Central memory CD8-positive, alpha-beta T cell (primary cell): Measurements from ENCODE around the gene SFI1.

Experiments used
- ATAC-seq: fragments of 150-1000 bp; cut with Tn5 transposase; replicated peaks from 2 replicates; pipeline ENCODE4 v1.10.0; 2022; ENCODE audit warnings: mild to moderate bottlenecking, moderate FRiP score, moderate number of reproducible peaks; ENCODE audit not compliant: poor library complexity, severe bottlenecking; ENCODE audit errors: extremely low read depth
- DNase-seq, 2 donors: peaks; one replicate each; pipeline ENCODE4 v3.0.0; 2021; ENCODE audit warnings: low spot score in 2 of 2
- H3K27ac Mint-ChIP-seq: one replicate; pipeline ENCODE4 v1.8.0; 2022; ENCODE audit warnings: low read depth, mild to moderate bottlenecking, moderate library complexity, mixed read lengths
- H3K27me3 Mint-ChIP-seq: one replicate; pipeline ENCODE4 v1.8.0; 2022; ENCODE audit warnings: mixed read lengths
- H3K36me3 Mint-ChIP-seq: one replicate; pipeline ENCODE4 v1.8.0; 2022; ENCODE audit warnings: mild to moderate bottlenecking, moderate library complexity, mixed read lengths; ENCODE audit not compliant: insufficient read depth
- H3K4me1 Mint-ChIP-seq: one replicate; pipeline ENCODE4 v1.8.0; 2022; ENCODE audit warnings: mixed read lengths
- H3K4me3 Mint-ChIP-seq: one replicate; pipeline ENCODE4 v1.8.0; 2022; ENCODE audit warnings: mild to moderate bottlenecking, moderate library complexity, mixed read lengths
- H3K9me3 Mint-ChIP-seq: one replicate; pipeline ENCODE4 v1.8.0; 2022; ENCODE audit warnings: mixed read lengths

The SFI1 gene

GRCh38 chr22:31629741-31630184, 133.4 kb downstream of the SFI1 start:
- Mint-ChIP-seq H3K9me3 (no peaks in the 10 kb centered on the region), H3K36me3 (peaks cover 34% of the 10 kb centered on the region), H3K4me1 (peaks cover 39% of the 10 kb centered on the region), H3K27me3 (no peaks in the 10 kb centered on the region), H3K4me3 (peak overlapping the region; percentile 87), H3K27ac (peak overlapping the region; percentile 77)
- ATAC-seq (no peak), DNase-seq (no peak)

- Mint-ChIP-seq H3K36me3 (peaks cover 29% of the 10 kb centered on the region), H3K9me3 (no peaks in the 10 kb centered on the region), H3K4me1 (peaks cover 35% of the 10 kb centered on the region), H3K27me3 (no peaks in the 10 kb centered on the region), H3K27ac (peak overlapping the region; percentile 77), H3K4me3 (peak overlapping the region; percentile 87)
- DNase-seq (peak; percentile 78 to 82), ATAC-seq (peak; percentile 97)
Observed at GRCh38 chr22:31630331-31631329, 134.3 kb downstream of the SFI1 start.

- Mint-ChIP-seq H3K36me3 (peaks cover 26% of the 10 kb centered on the region), H3K4me3 (peak overlapping the region; percentile 87), H3K27me3 (no peaks in the 10 kb centered on the region), H3K4me1 (peaks cover 31% of the 10 kb centered on the region), H3K27ac (peak overlapping the region; percentile 77), H3K9me3 (no peaks in the 10 kb centered on the region)
- ATAC-seq (no peak), DNase-seq (no peak)
Observed at GRCh38 chr22:31631436-31631835, 135.1 kb downstream of the SFI1 start.

- H3K4me3 Mint-ChIP-seq, result no peak overlapping the region
- DNase-seq (no peak), ATAC-seq (no peak)
- H3K4me1 Mint-ChIP-seq, result peaks cover 26% of the 10 kb centered on the region
- no peaks in the 10 kb centered on the region for H3K9me3 Mint-ChIP-seq
- H3K27me3 Mint-ChIP-seq, result no peaks in the 10 kb centered on the region
- H3K27ac Mint-ChIP-seq, result peak overlapping the region; percentile 81
- H3K36me3 Mint-ChIP-seq, result peaks cover 13% of the 10 kb centered on the region
Observed at GRCh38 chr22:31635638-31636306, 139.4 kb downstream of the SFI1 start.

- Mint-ChIP-seq H3K4me1 (peaks cover 22% of the 10 kb centered on the region), H3K9me3 (no peaks in the 10 kb centered on the region), H3K36me3 (peaks cover 16% of the 10 kb centered on the region), H3K27me3 (no peaks in the 10 kb centered on the region), H3K27ac (no peak overlapping the region), H3K4me3 (peak overlapping the region; percentile 38)
- no peak for ATAC-seq
- DNase-seq, result no peak
Observed at GRCh38 chr22:31637447-31637890, 141.1 kb downstream of the SFI1 start.

GRCh38 chr22:31637891-31638618, 141.7 kb downstream of the SFI1 start:
- no peaks in the 10 kb centered on the region for H3K9me3 Mint-ChIP-seq
- peaks cover 22% of the 10 kb centered on the region for H3K4me1 Mint-ChIP-seq
- ATAC-seq (no peak), DNase-seq (no peak)
- no peaks in the 10 kb centered on the region for H3K27me3 Mint-ChIP-seq
- H3K4me3 Mint-ChIP-seq, result no peak overlapping the region
- H3K36me3 Mint-ChIP-seq, result peaks cover 20% of the 10 kb centered on the region
- H3K27ac Mint-ChIP-seq, result peak overlapping the region; percentile 77

GRCh38 chr22:31639436-31640039, 143.2 kb downstream of the SFI1 start:
- Mint-ChIP-seq H3K27me3 (no peaks in the 10 kb centered on the region), H3K36me3 (peaks cover 19% of the 10 kb centered on the region), H3K9me3 (no peaks in the 10 kb centered on the region), H3K4me3 (no peak overlapping the region), H3K4me1 (peaks cover 17% of the 10 kb centered on the region), H3K27ac (peak overlapping the region; percentile 77)
- ATAC-seq, result peak; percentile 28
- DNase-seq, result no peak

- Mint-ChIP-seq H3K9me3 (no peaks in the 10 kb centered on the region), H3K27me3 (no peaks in the 10 kb centered on the region), H3K36me3 (peaks cover 41% of the 10 kb centered on the region), H3K4me3 (no peak overlapping the region), H3K27ac (peak overlapping the region; percentile 19), H3K4me1 (peaks cover under 1% of the 10 kb centered on the region)
- DNase-seq (no peak), ATAC-seq (no peak)
Observed at GRCh38 chr22:31646186-31647019, 150.1 kb downstream of the SFI1 start.

- DNase-seq (no peak), ATAC-seq (no peak)
- Mint-ChIP-seq H3K27ac (no peak overlapping the region), H3K27me3 (no peaks in the 10 kb centered on the region), H3K4me3 (no peak overlapping the region), H3K36me3 (peaks cover 41% of the 10 kb centered on the region), H3K9me3 (no peaks in the 10 kb centered on the region), H3K4me1 (no peaks in the 10 kb centered on the region)
Observed at GRCh38 chr22:31647066-31647465, 150.7 kb downstream of the SFI1 start.

- Mint-ChIP-seq H3K27me3 (no peaks in the 10 kb centered on the region), H3K36me3 (peaks cover 35% of the 10 kb centered on the region), H3K4me3 (no peak overlapping the region), H3K9me3 (no peaks in the 10 kb centered on the region), H3K27ac (no peak overlapping the region), H3K4me1 (no peaks in the 10 kb centered on the region)
- ATAC-seq (no peak), DNase-seq (no peak)
Observed at GRCh38 chr22:31647523-31648320, 151.4 kb downstream of the SFI1 start.

GRCh38 chr22:31650391-31650790, 154.1 kb downstream of the SFI1 start:
- DNase-seq (no peak), ATAC-seq (no peak)
- Mint-ChIP-seq H3K36me3 (peaks cover 31% of the 10 kb centered on the region), H3K27me3 (no peaks in the 10 kb centered on the region), H3K4me3 (no peak overlapping the region), H3K9me3 (no peaks in the 10 kb centered on the region), H3K4me1 (peaks cover 9% of the 10 kb centered on the region), H3K27ac (no peak overlapping the region)
